ENCODE data around the gene ESR2.

- TF ChIP-seq PAX5 (IDR thresholded peaks at IDR 0.05; ENCODE audit: insufficient read depth, low read length, severe bottlenecking) (no peak), TAF1 (IDR thresholded peaks at IDR 0.05; ENCODE audit: low read depth, low read length) (no peak)
Measured at GRCh38 chr14:64075613-64076005, 218.6 kb downstream of the ESR2 start.

Measured in GM12891 (cell line).